Liver (tissue), 9 donors: ENCODE data around the gene MAPK8IP3. TPM values are rescaled to one million over a fixed set of nuclear protein-coding genes. Genes with fewer than 3 reads are reported as not detected.

Experiments
- DNase-seq: peaks from one replicate; pipeline ENCODE4 v3.0.0-alpha.2; 2017; ENCODE audit warnings: low spot score
- H3K27ac ChIP-seq, 2 donors: one replicate each; pipeline ENCODE4 v1.7.0; 2013; ENCODE audit warnings: inconsistent platforms in 2 of 2, low read length in 2 of 2, control low read depth in 1 of 2, low read depth in 1 of 2, mild to moderate bottlenecking in 1 of 2
- H3K27me3 ChIP-seq, 4 donors: one replicate each; pipeline versions ENCODE4 v1.6.1 to v1.7.0; 2013; ENCODE audit warnings: low read length in 3 of 4, inconsistent platforms in 1 of 4, mild to moderate bottlenecking in 1 of 4, moderate library complexity in 1 of 4; ENCODE audit not compliant: control insufficient read depth in 4 of 4, insufficient read depth in 4 of 4
- H3K36me3 ChIP-seq, 4 donors: one replicate each; pipeline versions ENCODE4 v1.6.1 to v1.7.0; 2013; ENCODE audit warnings: low read length in 3 of 4, mild to moderate bottlenecking in 3 of 4, low read depth in 1 of 4, moderate library complexity in 1 of 4; ENCODE audit not compliant: control insufficient read depth in 4 of 4, insufficient read depth in 3 of 4
- H3K4me1 ChIP-seq, 4 donors: one replicate each; pipeline versions ENCODE4 v1.6.1 to v1.7.0; 2013; ENCODE audit warnings: low read length in 3 of 4, mild to moderate bottlenecking in 3 of 4, moderate library complexity in 1 of 4; ENCODE audit not compliant: control insufficient read depth in 4 of 4, insufficient read depth in 4 of 4
- H3K4me3 ChIP-seq, 3 donors: one replicate each; pipeline versions ENCODE4 v1.6.1 to v1.7.0; 2013; ENCODE audit warnings: low read length in 3 of 3, control low read depth in 1 of 3, low read depth in 1 of 3, mild to moderate bottlenecking in 1 of 3
- H3K9ac ChIP-seq, 2 donors: one replicate each; pipeline ENCODE4 v1.7.0; 2013; ENCODE audit warnings: low read length in 2 of 2, mild to moderate bottlenecking in 2 of 2, moderate library complexity in 2 of 2, control low read depth in 1 of 2, low read depth in 1 of 2
- H3K9me3 ChIP-seq, 4 donors: one replicate each; pipeline versions ENCODE4 v1.6.1 to v1.7.0; 2013; ENCODE audit warnings: low read length in 3 of 4; ENCODE audit not compliant: control insufficient read depth in 4 of 4
- EGR1 ChIP-seq, 2 donors: IDR thresholded peaks; 2 replicates each; pipeline ENCODE4 v1.6.1; 2016 to 2018; ENCODE audit warnings: antibody characterized with exemption in 2 of 2, low read depth in 2 of 2
- FOXA2 ChIP-seq: IDR thresholded peaks from 2 replicates; pipeline ENCODE4 v1.6.1; 2016; ENCODE audit warnings: antibody characterized with exemption
- GABPA ChIP-seq, 2 donors: IDR thresholded peaks in 1 of 2; conservative IDR thresholded peaks in 1 of 2; 2 replicates each; pipeline ENCODE4 v1.6.1; 2016; ENCODE audit warnings: antibody characterized with exemption in 2 of 2, mild to moderate bottlenecking in 1 of 2, moderate library complexity in 1 of 2
- HNF4A ChIP-seq, 2 donors: conservative IDR thresholded peaks; 2 replicates each; pipeline ENCODE4 v1.6.1; 2016; ENCODE audit warnings: antibody characterized with exemption in 2 of 2, mild to moderate bottlenecking in 2 of 2
- HNF4G ChIP-seq: IDR thresholded peaks from 2 replicates; pipeline ENCODE4 v1.6.1; 2016; ENCODE audit warnings: antibody characterized with exemption
- JUND ChIP-seq, 2 donors: IDR thresholded peaks; 2 replicates each; pipeline ENCODE4 v1.6.1; 2016; ENCODE audit warnings: antibody characterized with exemption in 2 of 2
- NR2F2 ChIP-seq: IDR thresholded peaks from 2 replicates; pipeline ENCODE4 v1.6.1; 2016; ENCODE audit warnings: antibody characterized with exemption
- RAD21 ChIP-seq, 2 donors: IDR thresholded peaks; 2 replicates each; pipeline ENCODE4 v1.6.1; 2016; ENCODE audit warnings: antibody characterized with exemption in 2 of 2, mild to moderate bottlenecking in 2 of 2
- RXRA ChIP-seq, 2 donors: IDR thresholded peaks; 2 replicates each; pipeline ENCODE4 v1.6.1; 2017 to 2018; ENCODE audit warnings: antibody characterized with exemption in 2 of 2, mild to moderate bottlenecking in 1 of 2
- SP1 ChIP-seq: IDR thresholded peaks from 2 replicates; pipeline ENCODE4 v1.6.1; 2018; ENCODE audit warnings: antibody characterized with exemption, mild to moderate bottlenecking
- TAF1 ChIP-seq: conservative IDR thresholded peaks from 2 replicates; pipeline ENCODE4 v1.6.1; 2016; ENCODE audit warnings: antibody characterized with exemption, mild to moderate bottlenecking
- WGBS: extraction: QIAGEN DNeasy Blood & Tissue Kit; methylation state at CpG from one replicate; pipeline ENCODE4 v1.1.7; 2013; 5-methylcytosine and 5-hydroxymethylcytosine counted together
- polyA plus RNA-seq, 2 donors: library from polyadenylated mRNA; stranded (reverse) in 1 of 2; unstranded in 1 of 2; fragments of 200-250 nt in 1 of 2; fragments of >200 nt in 1 of 2; fragmentation: Nextera tagmentation in 1 of 2; extraction: Ambion mirVana in 1 of 2; gene quantifications; one replicate each; pipeline versions ENCODE4 v1.2.1 to v1.2.3, GENCODE V29; 2013 to 2015
- total RNA-seq, 2 donors: library from RNA; depleted of rRNA; stranded (reverse); fragments of >200 nt; gene quantifications; one replicate each; pipeline ENCODE4 v1.2.3, GENCODE V29; 2014
- TF ChIP-seq, protein P1 (sequence below): IDR thresholded peaks from 2 replicates; pipeline ENCODE4 v1.6.1; 2016; ENCODE audit warnings: antibody characterized with exemption
- TF ChIP-seq, protein P2 (sequence below): IDR thresholded peaks from 2 replicates; pipeline ENCODE4 v1.6.1; 2016; ENCODE audit warnings: antibody characterized with exemption, mild to moderate bottlenecking
- TF ChIP-seq, protein P3 (sequence below): fragments of 150-350 bp; IDR thresholded peaks from 2 replicates; pipeline ENCODE4 v1.5.1; 2017; ENCODE audit warnings: improper control_type of control experiment, low read depth, low read length; ENCODE audit not compliant: missing input control
- TF ChIP-seq, protein P4 (sequence below): IDR thresholded peaks from 2 replicates; pipeline ENCODE4 v1.6.1; 2016; ENCODE audit warnings: antibody characterized with exemption
- donor health status: healthy.
- donor health status: healthy.
- donor health status: healthy.
- donor health status: healthy.
- donor health status: healthy.

The MAPK8IP3 gene
- total and polyA plus RNA-seq, 4 donors, result 4.1 to 43.0 (median 9.3) TPM

DNA sequence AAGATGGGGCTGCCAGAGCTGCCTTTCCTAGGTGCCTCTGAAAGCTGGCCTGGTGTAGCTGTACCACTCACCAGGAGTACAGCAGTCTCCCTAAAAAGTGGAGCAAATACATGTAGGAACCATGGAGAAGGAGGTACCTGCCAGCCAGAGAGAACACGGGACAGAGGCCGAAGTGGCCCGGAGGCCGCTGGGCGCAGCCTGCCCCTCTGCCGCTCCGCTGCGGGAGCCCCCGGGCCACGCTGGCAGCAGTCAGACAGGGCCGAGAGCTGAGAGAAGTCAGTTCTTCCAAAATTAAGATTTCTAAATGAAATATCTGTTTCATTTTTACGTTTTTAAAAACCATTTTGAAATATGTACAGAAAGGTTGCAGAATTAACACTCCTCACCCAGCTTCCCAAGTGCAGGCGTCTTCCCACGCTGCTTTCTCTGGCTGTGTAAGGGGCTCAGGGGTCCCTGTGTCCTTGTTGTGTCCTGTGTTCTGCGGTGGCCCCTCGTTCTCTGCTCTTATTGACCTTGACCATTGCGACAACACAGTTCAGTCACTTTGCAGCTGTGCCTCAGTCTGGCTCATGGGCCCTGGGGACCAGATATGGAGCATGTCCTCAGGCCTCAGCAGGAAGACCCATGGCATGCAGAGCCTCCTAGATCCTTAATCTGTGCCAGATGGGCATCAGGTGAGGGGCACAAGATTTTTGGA is 5.0 kb downstream of the MAPK8IP3 start (continued):
- TF ChIP-seq, protein P1, sequence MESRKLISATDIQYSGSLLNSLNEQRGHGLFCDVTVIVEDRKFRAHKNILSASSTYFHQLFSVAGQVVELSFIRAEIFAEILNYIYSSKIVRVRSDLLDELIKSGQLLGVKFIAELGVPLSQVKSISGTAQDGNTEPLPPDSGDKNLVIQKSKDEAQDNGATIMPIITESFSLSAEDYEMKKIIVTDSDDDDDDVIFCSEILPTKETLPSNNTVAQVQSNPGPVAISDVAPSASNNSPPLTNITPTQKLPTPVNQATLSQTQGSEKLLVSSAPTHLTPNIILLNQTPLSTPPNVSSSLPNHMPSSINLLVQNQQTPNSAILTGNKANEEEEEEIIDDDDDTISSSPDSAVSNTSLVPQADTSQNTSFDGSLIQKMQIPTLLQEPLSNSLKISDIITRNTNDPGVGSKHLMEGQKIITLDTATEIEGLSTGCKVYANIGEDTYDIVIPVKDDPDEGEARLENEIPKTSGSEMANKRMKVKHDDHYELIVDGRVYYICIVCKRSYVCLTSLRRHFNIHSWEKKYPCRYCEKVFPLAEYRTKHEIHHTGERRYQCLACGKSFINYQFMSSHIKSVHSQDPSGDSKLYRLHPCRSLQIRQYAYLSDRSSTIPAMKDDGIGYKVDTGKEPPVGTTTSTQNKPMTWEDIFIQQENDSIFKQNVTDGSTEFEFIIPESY, result no peak
- TF ChIP-seq HNF4G (no peak), JUND (IDR thresholded peaks at IDR 0.05) (no peak)

DNA sequence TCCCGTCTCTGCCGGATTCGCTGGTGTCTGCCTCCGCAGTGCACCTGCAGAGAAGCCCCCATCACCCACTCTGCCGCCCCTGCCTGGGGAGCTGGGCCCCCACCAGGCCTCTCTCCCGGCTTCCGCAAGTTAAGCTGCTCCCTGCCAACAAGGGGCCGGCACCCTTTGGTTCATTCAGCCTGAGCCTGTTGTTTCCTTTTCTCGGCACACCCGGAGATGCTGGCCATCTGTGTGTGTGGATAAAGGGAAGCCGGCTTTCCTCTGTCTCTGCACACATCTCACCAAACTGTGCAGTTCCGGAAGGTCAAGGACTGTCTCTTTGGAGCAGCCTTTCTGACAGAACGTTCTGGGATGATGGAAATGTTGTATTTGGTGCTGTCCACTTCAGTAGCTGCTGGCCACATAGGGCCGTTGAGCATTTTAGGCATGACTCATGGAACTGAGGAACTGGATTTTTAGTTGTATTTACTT is 6.8 kb downstream of the MAPK8IP3 start:
- no peak for DNase-seq
- Histone ChIP-seq H3K36me3 (no peaks in the 10 kb centered on the region), H3K9ac (no peak overlapping the region), H3K4me1 (peaks cover 2 to 21% (median 5%) of the 10 kb centered on the region in 4 donors), H3K9me3 (no peaks in the 10 kb centered on the region), H3K4me3 (no peak overlapping the region), H3K27ac (no peak overlapping the region), H3K27me3 (no peaks in the 10 kb centered on the region)
- WGBS, result 85% methylated on average over 14 of the region's 14 CpGs
- no peak for TF ChIP-seq RAD21 (IDR thresholded peaks at IDR 0.05)
- no peak for TF ChIP-seq JUND (IDR thresholded peaks at IDR 0.05)
- TF ChIP-seq, protein P2, sequence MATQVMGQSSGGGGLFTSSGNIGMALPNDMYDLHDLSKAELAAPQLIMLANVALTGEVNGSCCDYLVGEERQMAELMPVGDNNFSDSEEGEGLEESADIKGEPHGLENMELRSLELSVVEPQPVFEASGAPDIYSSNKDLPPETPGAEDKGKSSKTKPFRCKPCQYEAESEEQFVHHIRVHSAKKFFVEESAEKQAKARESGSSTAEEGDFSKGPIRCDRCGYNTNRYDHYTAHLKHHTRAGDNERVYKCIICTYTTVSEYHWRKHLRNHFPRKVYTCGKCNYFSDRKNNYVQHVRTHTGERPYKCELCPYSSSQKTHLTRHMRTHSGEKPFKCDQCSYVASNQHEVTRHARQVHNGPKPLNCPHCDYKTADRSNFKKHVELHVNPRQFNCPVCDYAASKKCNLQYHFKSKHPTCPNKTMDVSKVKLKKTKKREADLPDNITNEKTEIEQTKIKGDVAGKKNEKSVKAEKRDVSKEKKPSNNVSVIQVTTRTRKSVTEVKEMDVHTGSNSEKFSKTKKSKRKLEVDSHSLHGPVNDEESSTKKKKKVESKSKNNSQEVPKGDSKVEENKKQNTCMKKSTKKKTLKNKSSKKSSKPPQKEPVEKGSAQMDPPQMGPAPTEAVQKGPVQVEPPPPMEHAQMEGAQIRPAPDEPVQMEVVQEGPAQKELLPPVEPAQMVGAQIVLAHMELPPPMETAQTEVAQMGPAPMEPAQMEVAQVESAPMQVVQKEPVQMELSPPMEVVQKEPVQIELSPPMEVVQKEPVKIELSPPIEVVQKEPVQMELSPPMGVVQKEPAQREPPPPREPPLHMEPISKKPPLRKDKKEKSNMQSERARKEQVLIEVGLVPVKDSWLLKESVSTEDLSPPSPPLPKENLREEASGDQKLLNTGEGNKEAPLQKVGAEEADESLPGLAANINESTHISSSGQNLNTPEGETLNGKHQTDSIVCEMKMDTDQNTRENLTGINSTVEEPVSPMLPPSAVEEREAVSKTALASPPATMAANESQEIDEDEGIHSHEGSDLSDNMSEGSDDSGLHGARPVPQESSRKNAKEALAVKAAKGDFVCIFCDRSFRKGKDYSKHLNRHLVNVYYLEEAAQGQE, result no peak
- no peak for TF ChIP-seq EGR1 (IDR thresholded peaks at IDR 0.05; ENCODE audit: low read depth in 2 of 2)
- no peak for TF ChIP-seq FOXA2
- TF ChIP-seq HNF4A (conservative IDR thresholded peaks at IDR 0.05), result no peak
- TF ChIP-seq HNF4G, result no peak
- no peak for TF ChIP-seq NR2F2
- TF ChIP-seq, protein P3, sequence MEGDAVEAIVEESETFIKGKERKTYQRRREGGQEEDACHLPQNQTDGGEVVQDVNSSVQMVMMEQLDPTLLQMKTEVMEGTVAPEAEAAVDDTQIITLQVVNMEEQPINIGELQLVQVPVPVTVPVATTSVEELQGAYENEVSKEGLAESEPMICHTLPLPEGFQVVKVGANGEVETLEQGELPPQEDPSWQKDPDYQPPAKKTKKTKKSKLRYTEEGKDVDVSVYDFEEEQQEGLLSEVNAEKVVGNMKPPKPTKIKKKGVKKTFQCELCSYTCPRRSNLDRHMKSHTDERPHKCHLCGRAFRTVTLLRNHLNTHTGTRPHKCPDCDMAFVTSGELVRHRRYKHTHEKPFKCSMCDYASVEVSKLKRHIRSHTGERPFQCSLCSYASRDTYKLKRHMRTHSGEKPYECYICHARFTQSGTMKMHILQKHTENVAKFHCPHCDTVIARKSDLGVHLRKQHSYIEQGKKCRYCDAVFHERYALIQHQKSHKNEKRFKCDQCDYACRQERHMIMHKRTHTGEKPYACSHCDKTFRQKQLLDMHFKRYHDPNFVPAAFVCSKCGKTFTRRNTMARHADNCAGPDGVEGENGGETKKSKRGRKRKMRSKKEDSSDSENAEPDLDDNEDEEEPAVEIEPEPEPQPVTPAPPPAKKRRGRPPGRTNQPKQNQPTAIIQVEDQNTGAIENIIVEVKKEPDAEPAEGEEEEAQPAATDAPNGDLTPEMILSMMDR, result no peak
- no peak for TF ChIP-seq TAF1
- TF ChIP-seq SP1, result no peak

DNA sequence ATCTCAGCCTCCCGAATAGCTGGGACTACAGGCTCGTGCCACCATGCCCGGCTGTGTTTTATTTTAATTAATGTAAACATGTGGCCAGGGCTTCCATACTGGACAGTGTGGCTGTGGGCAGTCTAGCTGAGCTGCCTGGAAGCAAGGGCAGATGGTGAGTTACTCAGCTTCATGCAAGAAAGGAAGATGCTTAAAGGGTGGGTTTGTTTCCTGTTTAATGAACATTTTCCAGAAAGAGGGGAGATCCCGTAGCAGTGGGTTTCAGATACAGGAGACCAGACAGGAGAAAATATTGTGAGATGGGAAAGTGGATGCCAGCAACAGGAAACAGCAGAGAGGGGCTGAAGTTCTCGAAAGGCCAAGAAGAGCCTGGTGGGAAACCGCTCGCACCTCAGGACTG is 7.3 kb downstream of the MAPK8IP3 start:
- Histone ChIP-seq H3K9ac (no peak overlapping the region), H3K36me3 (no peaks in the 10 kb centered on the region), H3K9me3 (no peaks in the 10 kb centered on the region), H3K4me1 (peaks cover 0 to 16% (median 1%) of the 10 kb centered on the region in 4 donors), H3K27me3 (no peaks in the 10 kb centered on the region), H3K4me3 (no peak overlapping the region), H3K27ac (no peak overlapping the region)
- 87% methylated on average over 7 of the region's 7 CpGs for WGBS
- DNase-seq, result no peak
- TF ChIP-seq JUND (IDR thresholded peaks at IDR 0.05) (no peak), EGR1 (IDR thresholded peaks at IDR 0.05; ENCODE audit: low read depth in 2 of 2) (no peak), NR2F2 (no peak), GABPA (IDR thresholded peaks at IDR 0.05 in 1 of 2, conservative IDR thresholded peaks at IDR 0.05 in 1 of 2) (no peak), SP1 (no peak), RXRA (IDR thresholded peaks at IDR 0.05) (no peak), TAF1 (no peak), HNF4A (conservative IDR thresholded peaks at IDR 0.05) (no peak), HNF4G (no peak), RAD21 (IDR thresholded peaks at IDR 0.05) (no peak)
- TF ChIP-seq, protein P3, result no peak
- TF ChIP-seq, protein P4, sequence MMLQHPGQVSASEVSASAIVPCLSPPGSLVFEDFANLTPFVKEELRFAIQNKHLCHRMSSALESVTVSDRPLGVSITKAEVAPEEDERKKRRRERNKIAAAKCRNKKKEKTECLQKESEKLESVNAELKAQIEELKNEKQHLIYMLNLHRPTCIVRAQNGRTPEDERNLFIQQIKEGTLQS, result no peak
- TF ChIP-seq, protein P1, result no peak
